GM12891 (cell line): ENCODE measurements around the gene FGF12.

ENCODE experiments used
- PAX5 ChIP-seq: IDR thresholded peaks from 2 replicates; pipeline ENCODE4 v1.6.1; 2011; ENCODE audit warnings: low read length, moderate library complexity, mild to moderate bottlenecking; ENCODE audit not compliant: insufficient read depth, severe bottlenecking
- POLR2A ChIP-seq: IDR thresholded peaks from 2 replicates; pipeline ENCODE4 v1.6.1; 2011; ENCODE audit warnings: low read depth, low read length, control low read depth
- POLR2AphosphoS5 ChIP-seq: IDR thresholded peaks from 2 replicates; pipeline ENCODE4 v1.6.1; 2011; ENCODE audit warnings: low read depth, low read length, control low read depth
- POU2F2 ChIP-seq: IDR thresholded peaks from 2 replicates; pipeline ENCODE4 v1.6.1; 2011; ENCODE audit warnings: low read depth, mild to moderate bottlenecking, control low read depth, low read length, moderate library complexity
- SPI1 ChIP-seq: IDR thresholded peaks from 2 replicates; pipeline ENCODE4 v1.6.1; 2011; ENCODE audit warnings: low read depth, low read length, control low read depth
- TAF1 ChIP-seq: IDR thresholded peaks from 2 replicates; pipeline ENCODE4 v1.6.1; 2011; ENCODE audit warnings: low read depth, low read length, control low read depth

GRCh38 chr3:192577271-192577670 lies 150.1 kb downstream of the FGF12 start:
- TF ChIP-seq POLR2A (no peak), SPI1 (no peak), TAF1 (no peak), POLR2AphosphoS5 (no peak), PAX5 (no peak), POU2F2 (no peak)
